Pancreas (tissue), 10 donors: Measurements from ENCODE around the gene KLK7. TPM values are rescaled to one million over a fixed set of nuclear protein-coding genes. Genes with fewer than 3 reads are reported as not detected.

Source experiments
- ATAC-seq, 4 donors: fragments of 200-7000 bp; cut with Tn5 transposase; one replicate each; pipeline versions ENCODE4 v1.8.0 to v1.9.1; 2020; ENCODE audit warnings: mild to moderate bottlenecking in 4 of 4, moderate library complexity in 4 of 4
- DNase-seq, 6 donors: peaks; one replicate each; pipeline ENCODE4 v3.0.0-alpha.2; 2020
- FAIRE-seq: peaks from 2 replicates; lab custom pipeline; 2012; peaks lifted over from hg19 to GRCh38; lab: Jason Lieb, UNC
- H3K27ac ChIP-seq, 4 donors: fragments of 200-600 bp; sonication (generic); 1 replicate in 3 of 4; 2 replicates in 1 of 4; pipeline versions ENCODE4 v1.5.0 to v1.8.0; 2020
- H3K27me3 ChIP-seq, 4 donors: fragments of 200-600 bp; one replicate each; pipeline ENCODE4 v1.8.0; 2021
- H3K36me3 ChIP-seq, 3 donors: fragments of 200-600 bp; sonication (generic) in 1 of 3; one replicate each; pipeline versions ENCODE4 v1.5.0 to v1.8.0; 2020 to 2021
- H3K4me1 ChIP-seq, 3 donors: fragments of 200-600 bp; one replicate each; pipeline ENCODE4 v1.8.0; 2021
- H3K4me3 ChIP-seq, 4 donors: fragments of 200-600 bp; sonication (generic) in 2 of 4; one replicate each; pipeline versions ENCODE4 v1.5.0 to v1.8.0; 2020 to 2021
- H3K9me3 ChIP-seq, 4 donors: fragments of 200-600 bp; one replicate each; pipeline ENCODE4 v1.8.0; 2021
- WGBS, 2 donors: extraction: QIAGEN DNeasy Blood & Tissue Kit; methylation state at CpG; one replicate each; pipeline ENCODE4 v1.1.7; 2013; 5-methylcytosine and 5-hydroxymethylcytosine counted together
- intact Hi-C, 3 donors: fragments of 100-400 bp; cut with DNase I; formaldehyde crosslinking; loops; one replicate each; pipeline versions ENCODE4 v1.11.1 to v1.14.2; 2022
- polyA plus RNA-seq, 2 donors: library from polyadenylated mRNA; stranded (reverse); fragments of 200-250 nt; gene quantifications; one replicate each; pipeline ENCODE4 v1.2.3, GENCODE V29; 2013
- total RNA-seq, 6 donors: library from RNA; stranded (reverse); fragmentation: NEBNext Ultra II Directional in 4 of 6; extraction: Animal tissue kit (Norgen Biotek cat#: 25700) in 4 of 6; gene quantifications; one replicate each; pipeline versions ENCODE4 v1.2.1 to v1.2.4, GENCODE V29; 2021 to 2023
- TF ChIP-seq, protein P1 (sequence below), 4 donors: fragments of 200-600 bp; sonication (generic) in 3 of 4; IDR thresholded peaks; one replicate each; pipeline versions ENCODE4 v1.5.0 to v1.8.0; 2021; ENCODE audit warnings: antibody characterized with exemption in 4 of 4
- donor health status: healthy with polysubstance abuse.
- donor health status: DM: no; HTN: no; CAD: no; lungs with moderate emphysema.
- donor health status: DM: no; HTN: no; CAD: no.
- donor health status: control.
- donor health status: control.
- donor health status: Bipolar disorder and iron deficiency.
- donor health status: DM: yes; HTN: yes; CAD: no.
- donor health status: DM: no; HTN: no; CAD: no.
- donor health status: DM: no; HTN: no; CAD: no.
- donor health status: DM: yes; HTN: yes; CAD: no.

Gene KLK7
- total and polyA plus RNA-seq, 8 donors = 0.46 TPM; not detected in 7

DNA sequence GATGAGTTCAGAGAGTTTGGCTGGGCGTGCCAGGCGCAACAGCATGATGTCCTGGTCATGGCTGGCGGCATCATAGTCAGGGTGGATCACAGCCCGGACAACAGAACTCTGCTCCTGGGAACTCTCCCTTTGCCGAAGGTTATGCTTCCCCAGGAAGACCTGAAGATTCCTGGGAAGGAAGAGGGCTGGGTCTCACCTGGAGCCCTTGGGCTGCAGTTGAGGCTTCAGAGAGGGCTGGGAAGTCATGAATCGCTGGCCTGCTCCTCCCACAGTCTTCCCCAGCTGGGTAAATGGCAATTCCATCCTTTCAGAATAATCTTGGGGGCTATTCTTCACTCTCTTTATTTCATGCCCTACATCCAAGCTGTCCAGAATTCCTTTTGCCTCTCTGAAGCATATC is 20.3 kb downstream of the KLK7 start:
- H3K27ac ChIP-seq = no peak overlapping the region
- ATAC-seq (no peak), DNase-seq (no peak), FAIRE-seq (no peak)
- no peaks in the 10 kb centered on the region for H3K4me1 ChIP-seq
- no peak overlapping the region for H3K4me3 ChIP-seq
- H3K9me3 ChIP-seq = no peaks in the 10 kb centered on the region
- no peaks in the 10 kb centered on the region for H3K27me3 ChIP-seq
- TF ChIP-seq, protein P1, sequence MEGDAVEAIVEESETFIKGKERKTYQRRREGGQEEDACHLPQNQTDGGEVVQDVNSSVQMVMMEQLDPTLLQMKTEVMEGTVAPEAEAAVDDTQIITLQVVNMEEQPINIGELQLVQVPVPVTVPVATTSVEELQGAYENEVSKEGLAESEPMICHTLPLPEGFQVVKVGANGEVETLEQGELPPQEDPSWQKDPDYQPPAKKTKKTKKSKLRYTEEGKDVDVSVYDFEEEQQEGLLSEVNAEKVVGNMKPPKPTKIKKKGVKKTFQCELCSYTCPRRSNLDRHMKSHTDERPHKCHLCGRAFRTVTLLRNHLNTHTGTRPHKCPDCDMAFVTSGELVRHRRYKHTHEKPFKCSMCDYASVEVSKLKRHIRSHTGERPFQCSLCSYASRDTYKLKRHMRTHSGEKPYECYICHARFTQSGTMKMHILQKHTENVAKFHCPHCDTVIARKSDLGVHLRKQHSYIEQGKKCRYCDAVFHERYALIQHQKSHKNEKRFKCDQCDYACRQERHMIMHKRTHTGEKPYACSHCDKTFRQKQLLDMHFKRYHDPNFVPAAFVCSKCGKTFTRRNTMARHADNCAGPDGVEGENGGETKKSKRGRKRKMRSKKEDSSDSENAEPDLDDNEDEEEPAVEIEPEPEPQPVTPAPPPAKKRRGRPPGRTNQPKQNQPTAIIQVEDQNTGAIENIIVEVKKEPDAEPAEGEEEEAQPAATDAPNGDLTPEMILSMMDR (IDR thresholded peaks at IDR 0.05) = no peak
- H3K36me3 ChIP-seq = no peaks in the 10 kb centered on the region
- intact Hi-C loops = no loop called here
- 65 to 73% methylated on average over 6 of the region's 6 CpGs for WGBS, 2 donors

DNA sequence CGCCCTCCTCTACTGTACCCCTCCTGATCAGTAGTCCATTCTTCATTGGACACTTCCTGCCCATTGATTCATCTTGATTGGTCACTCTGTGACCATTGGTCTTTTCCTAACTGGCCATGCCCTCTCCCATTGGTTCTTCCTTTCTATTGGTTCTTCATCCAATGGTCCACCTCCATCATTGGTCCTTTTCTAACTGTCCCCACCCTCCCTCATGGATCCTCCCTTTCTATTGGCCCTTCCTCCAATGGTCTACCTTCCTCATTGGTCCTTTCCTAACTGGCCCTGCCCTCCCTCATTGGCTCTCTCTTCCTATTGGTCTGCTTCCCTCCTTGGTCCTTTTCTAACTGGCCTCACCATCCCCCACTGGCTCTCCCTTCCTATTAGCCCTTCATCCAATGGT is 21.5 kb downstream of the KLK7 start:
- Histone ChIP-seq H3K4me3 (no peak overlapping the region), H3K27me3 (peaks cover 0 to 5% (median 0%) of the 10 kb centered on the region in 4 donors), H3K9me3 (no peaks in the 10 kb centered on the region), H3K4me1 (no peaks in the 10 kb centered on the region), H3K36me3 (no peaks in the 10 kb centered on the region), H3K27ac (no peak overlapping the region)
- DNase-seq (no peak), ATAC-seq (no peak), FAIRE-seq (no peak)
- 72 to 79% methylated on average over 1 of the region's 1 CpG for WGBS, 2 donors
- TF ChIP-seq, protein P1 (IDR thresholded peaks at IDR 0.05) = no peak
- intact Hi-C loops = no loop called here

DNA sequence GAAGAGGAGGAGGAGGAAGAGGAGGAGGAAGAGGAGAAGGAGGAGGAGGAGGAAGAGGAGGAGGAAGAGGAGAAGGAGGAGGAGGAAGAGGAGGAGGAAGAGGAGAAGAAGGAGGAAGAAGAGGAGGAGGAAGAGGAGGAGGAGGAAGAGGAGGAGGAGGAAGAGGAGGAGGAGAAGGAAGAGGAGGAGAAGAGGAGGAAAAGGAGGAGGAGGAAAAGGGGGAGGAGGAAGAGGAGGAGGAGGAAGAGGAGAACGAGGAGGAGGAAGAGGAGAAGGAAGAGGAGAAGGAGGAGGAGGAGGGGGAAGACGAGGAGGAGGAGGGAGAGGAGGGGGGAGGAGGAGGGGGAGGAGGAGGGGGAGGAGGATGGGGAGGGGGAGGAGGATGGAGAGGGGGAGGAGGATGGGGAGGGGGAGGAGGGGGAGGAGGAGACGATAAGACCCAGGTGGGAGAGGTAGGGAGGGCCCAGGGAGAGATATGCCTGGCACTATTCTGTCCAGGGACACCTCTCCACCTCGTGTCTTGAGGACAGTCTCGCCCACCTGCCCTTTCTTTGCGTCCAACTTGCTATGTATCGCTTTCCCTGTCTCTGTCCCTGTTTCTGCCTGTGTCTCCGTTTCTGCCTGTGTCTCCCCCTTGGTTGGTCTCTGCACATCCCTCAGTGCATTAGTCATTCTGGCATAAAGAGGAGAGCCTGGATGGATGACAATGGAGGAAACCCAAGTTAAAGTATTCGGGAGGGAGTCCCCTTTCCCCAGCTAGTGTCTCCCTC is 23.8 kb downstream of the KLK7 start:
- no peak overlapping the region for H3K27ac ChIP-seq
- ATAC-seq (no peak), FAIRE-seq (no peak), DNase-seq (peak in 1 of 6 donors; percentile 16)
- TF ChIP-seq, protein P1 (IDR thresholded peaks at IDR 0.05) = no peak
- peaks cover 0 to 5% (median 0%) of the 10 kb centered on the region in 4 donors for H3K27me3 ChIP-seq
- intact Hi-C loops = no loop called here
- no peaks in the 10 kb centered on the region for H3K4me1 ChIP-seq
- WGBS, 2 donors = 44 to 57% methylated on average over 6 to 8 of the region's 9 CpGs
- H3K9me3 ChIP-seq = no peaks in the 10 kb centered on the region
- no peak overlapping the region for H3K4me3 ChIP-seq
- H3K36me3 ChIP-seq = no peaks in the 10 kb centered on the region

DNA sequence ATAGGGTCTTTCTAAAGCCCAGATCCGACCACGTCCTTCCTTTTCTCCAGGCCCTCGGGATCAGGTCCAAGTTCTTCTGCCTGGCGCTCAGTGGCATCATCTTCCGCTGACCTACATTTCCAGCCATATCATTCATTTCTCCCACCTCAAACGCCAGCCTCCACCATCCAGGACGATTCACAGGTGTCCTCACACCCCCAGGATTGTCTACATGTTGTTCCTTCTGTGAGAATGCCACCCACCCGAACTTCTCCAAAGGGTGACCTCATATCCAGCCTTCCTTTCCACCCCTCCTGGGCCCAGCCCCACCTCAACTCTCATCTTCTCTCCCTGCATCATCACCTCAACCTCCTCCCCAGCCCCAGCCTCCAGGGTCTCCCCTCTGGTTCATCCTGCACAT is 26.1 kb downstream of the KLK7 start:
- no peak overlapping the region for H3K4me3 ChIP-seq
- peaks cover 0 to 5% (median 0%) of the 10 kb centered on the region in 4 donors for H3K27me3 ChIP-seq
- 49 to 52% methylated on average over 8 of the region's 8 CpGs for WGBS, 2 donors
- H3K9me3 ChIP-seq = no peaks in the 10 kb centered on the region
- no peaks in the 10 kb centered on the region for H3K36me3 ChIP-seq
- FAIRE-seq (no peak), ATAC-seq (no peak), DNase-seq (no peak)
- no peak overlapping the region for H3K27ac ChIP-seq
- TF ChIP-seq, protein P1 (IDR thresholded peaks at IDR 0.05) = no peak
- H3K4me1 ChIP-seq = no peaks in the 10 kb centered on the region
- intact Hi-C loops = no loop called here

DNA sequence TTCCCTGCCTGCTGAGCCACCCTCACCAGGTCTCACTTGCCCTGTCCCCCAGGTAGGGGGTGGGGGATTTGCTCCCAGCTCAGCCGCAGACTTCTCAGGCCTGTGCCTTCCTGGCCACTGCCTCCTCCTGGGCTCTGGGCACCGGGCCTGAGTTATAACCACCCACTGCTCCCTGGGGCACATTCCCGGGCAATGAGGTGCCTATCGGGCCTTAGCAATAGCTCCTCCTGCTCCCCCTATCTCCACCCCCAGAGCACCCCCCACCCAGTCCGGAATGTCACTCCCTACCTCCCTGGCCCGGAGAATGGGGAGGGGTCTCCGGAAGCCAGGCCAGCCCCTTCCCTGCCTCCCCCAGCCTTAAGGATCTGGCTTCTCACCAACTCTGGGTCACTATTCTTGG is 30.8 kb downstream of the KLK7 start, which contains the start of gene KLK5:
Gene KLK5, minus strand, starts transcription at position 129 of the 400 bp plus-strand sequence. CDS start 381 bp downstream, outside the sequence.
- 9 to 14% methylated on average over 7 of the region's 7 CpGs for WGBS, 2 donors
- no peak within 1 kb of the TSS for H3K4me3 ChIP-seq
- no peak within 1 kb of the TSS for H3K27ac ChIP-seq
- ATAC-seq (no peak), DNase-seq (peak in 1 of 6 donors; percentile 19), FAIRE-seq (no peak)
- TF ChIP-seq, protein P1 (IDR thresholded peaks at IDR 0.05) = no peak
- H3K4me1 ChIP-seq = no peaks in the 10 kb centered on the region
- no peaks in the 10 kb centered on the region for H3K36me3 ChIP-seq
- no peaks in the 10 kb centered on the region for H3K9me3 ChIP-seq
- intact Hi-C loops = no loop called here
- peaks cover 0 to 5% (median 0%) of the 10 kb centered on the region in 4 donors for H3K27me3 ChIP-seq
